HepG2 (cell line): ENCODE data around the gene TLCD1. TPM values are rescaled to one million over a fixed set of nuclear protein-coding genes. Genes with fewer than 3 reads are reported as not detected.

Source experiments
- BORCS8-MEF2B ChIP-seq: sonication (generic); formaldehyde crosslinking; IDR thresholded peaks from 2 replicates; pipeline ENCODE4 v1.8.0; 2022; ENCODE audit warnings: mild to moderate bottlenecking, missing genetic modification reagents
- CEBPB ChIP-seq: IDR thresholded peaks from 2 replicates; pipeline ENCODE4 v1.6.1; 2011; ENCODE audit warnings: low read depth, low read length, improper control_type of control experiment, borderline replicate concordance
- ELF1 ChIP-seq: sonication (generic); formaldehyde crosslinking; IDR thresholded peaks from 2 replicates; pipeline ENCODE4 v1.4.0; 2020; ENCODE audit warnings: missing genetic modification reagents
- EZH2 ChIP-seq: conservative IDR thresholded peaks from 2 replicates; pipeline ENCODE4 v1.6.1; 2012; ENCODE audit warnings: mild to moderate bottlenecking, low read depth, low read length, moderate library complexity
- HCFC1 ChIP-seq: fragments of 150-350 bp; IDR thresholded peaks from 2 replicates; pipeline ENCODE4 v1.6.1; 2014; ENCODE audit warnings: low read depth, low read length
- HIVEP1 ChIP-seq: sonication (generic); formaldehyde crosslinking; IDR thresholded peaks from 2 replicates; pipeline ENCODE4 v1.4.0; 2020; ENCODE audit warnings: mild to moderate bottlenecking, missing genetic modification reagents
- HMGXB4 ChIP-seq, 2 experiments: sonication (generic) in 1 of 2; formaldehyde crosslinking in 1 of 2; IDR thresholded peaks; 2 replicates each; pipeline versions ENCODE4 v1.4.0 to v1.6.1; 2018 to 2020; ENCODE audit warnings: missing genetic modification reagents in 2 of 2, borderline replicate concordance in 1 of 2, low read depth in 1 of 2, mild to moderate bottlenecking in 1 of 2, missing biosample characterization in 1 of 2
- KLF9 ChIP-seq: IDR thresholded peaks from 2 replicates; pipeline ENCODE4 v1.6.1; 2016; ENCODE audit warnings: low read depth
- LCORL ChIP-seq, 2 experiments: fragments of 450-650 bp in 1 of 2; sonication (generic) in 1 of 2; formaldehyde crosslinking in 1 of 2; IDR thresholded peaks; 2 replicates each; pipeline versions ENCODE4 v1.5.0 to v1.6.1; 2017 to 2020; ENCODE audit warnings: antibody characterized with exemption in 1 of 2, missing genetic modification reagents in 1 of 2
- NCOR1 ChIP-seq: fragments of 200-600 bp; sonication (generic); IDR thresholded peaks from 2 replicates; pipeline ENCODE4 v1.7.0; 2017; ENCODE audit warnings: antibody characterized with exemption, low read length, borderline replicate concordance
- ONECUT2 ChIP-seq: sonication (generic); formaldehyde crosslinking; IDR thresholded peaks from 2 replicates; pipeline ENCODE4 v1.4.0; 2020; ENCODE audit warnings: missing genetic modification reagents
- PHF8 ChIP-seq: sonication (generic); formaldehyde crosslinking; IDR thresholded peaks from 2 replicates; pipeline ENCODE4 v1.5.0; 2020; ENCODE audit warnings: missing genetic modification reagents
- TFDP2 ChIP-seq: sonication (generic); formaldehyde crosslinking; IDR thresholded peaks from 2 replicates; pipeline ENCODE4 v1.4.0; 2020; ENCODE audit warnings: missing genetic modification reagents
- TP53 ChIP-seq: sonication (generic); formaldehyde crosslinking; conservative IDR thresholded peaks from 2 replicates; pipeline ENCODE4 v1.4.0; 2020; ENCODE audit warnings: missing genetic modification reagents
- ZNF205 ChIP-seq: IDR thresholded peaks from 2 replicates; pipeline ENCODE4 v1.6.1; 2018; ENCODE audit warnings: missing biosample characterization, missing genetic modification reagents
- ZNF746 ChIP-seq: sonication (generic); formaldehyde crosslinking; IDR thresholded peaks from 2 replicates; pipeline ENCODE4 v1.8.0; 2022; ENCODE audit warnings: mild to moderate bottlenecking, missing genetic modification reagents
- ZNF775 ChIP-seq: sonication (generic); formaldehyde crosslinking; IDR thresholded peaks from 2 replicates; pipeline ENCODE4 v1.4.0; 2020; ENCODE audit warnings: missing genetic modification reagents, mild to moderate bottlenecking, moderate library complexity, borderline replicate concordance
- ZNF777 ChIP-seq: sonication (generic); formaldehyde crosslinking; IDR thresholded peaks from 2 replicates; pipeline ENCODE4 v1.4.0; 2020; ENCODE audit warnings: missing genetic modification reagents
- ZNF782 ChIP-seq: sonication (generic); formaldehyde crosslinking; IDR thresholded peaks from 2 replicates; pipeline ENCODE4 v1.4.0; 2020; ENCODE audit warnings: missing genetic modification reagents, mild to moderate bottlenecking, borderline replicate concordance
- ZNF850 ChIP-seq: sonication (generic); formaldehyde crosslinking; conservative IDR thresholded peaks from 2 replicates; pipeline ENCODE4 v1.9.0; 2021; ENCODE audit warnings: mild to moderate bottlenecking, missing genetic modification reagents
- ZNF891 ChIP-seq: sonication (generic); formaldehyde crosslinking; IDR thresholded peaks from 2 replicates; pipeline ENCODE4 v1.5.0; 2020; ENCODE audit warnings: mild to moderate bottlenecking, missing genetic modification reagents
- polyA plus RNA-seq, 8 experiments: library from polyadenylated mRNA; depleted of rRNA in 3 of 8; stranded (reverse) in 7 of 8; unstranded in 1 of 8; fragments of >200 nt; fragmentation: Illumina TruSeq in 4 of 8; extraction: Trizol in 4 of 8; gene quantifications; 2 replicates each; pipeline versions ENCODE4 v1.2.1 to v1.2.3, GENCODE V29; 2011 to 2016; ENCODE audit warnings: low read depth in 4 of 8, missing spikeins in 1 of 8, mixed read lengths in 1 of 8; ENCODE audit not compliant: insufficient read depth in 1 of 8
- total RNA-seq, 5 experiments: library from RNA; depleted of rRNA; stranded (reverse); fragments of >200 nt; fragmentation: Illumina TruSeq; extraction: Trizol; gene quantifications; 2 replicates each; pipeline ENCODE4 v1.2.3, GENCODE V29; 2016; ENCODE audit warnings: low read depth in 1 of 5
- TF ChIP-seq, protein P1 (sequence below): sonication (generic); formaldehyde crosslinking; IDR thresholded peaks from 2 replicates; pipeline ENCODE4 v1.4.0; 2020; ENCODE audit warnings: mild to moderate bottlenecking, missing genetic modification reagents, borderline replicate concordance
- TF ChIP-seq, protein P2 (sequence below): IDR thresholded peaks from 2 replicates; pipeline ENCODE4 v1.6.1; 2016; ENCODE audit warnings: low read depth, borderline replicate concordance
- TF ChIP-seq, protein P3 (sequence below): sonication (generic); formaldehyde crosslinking; IDR thresholded peaks from 2 replicates; pipeline ENCODE4 v1.5.0; 2020; ENCODE audit warnings: mild to moderate bottlenecking, low read depth, missing genetic modification reagents, borderline replicate concordance

Gene TLCD1
- total and polyA plus RNA-seq, 2 of the 13 experiments (the other 11 are each of a cell fraction or from before 2014, with no cell fraction given) = 14.9 to 19.6 TPM

DNA sequence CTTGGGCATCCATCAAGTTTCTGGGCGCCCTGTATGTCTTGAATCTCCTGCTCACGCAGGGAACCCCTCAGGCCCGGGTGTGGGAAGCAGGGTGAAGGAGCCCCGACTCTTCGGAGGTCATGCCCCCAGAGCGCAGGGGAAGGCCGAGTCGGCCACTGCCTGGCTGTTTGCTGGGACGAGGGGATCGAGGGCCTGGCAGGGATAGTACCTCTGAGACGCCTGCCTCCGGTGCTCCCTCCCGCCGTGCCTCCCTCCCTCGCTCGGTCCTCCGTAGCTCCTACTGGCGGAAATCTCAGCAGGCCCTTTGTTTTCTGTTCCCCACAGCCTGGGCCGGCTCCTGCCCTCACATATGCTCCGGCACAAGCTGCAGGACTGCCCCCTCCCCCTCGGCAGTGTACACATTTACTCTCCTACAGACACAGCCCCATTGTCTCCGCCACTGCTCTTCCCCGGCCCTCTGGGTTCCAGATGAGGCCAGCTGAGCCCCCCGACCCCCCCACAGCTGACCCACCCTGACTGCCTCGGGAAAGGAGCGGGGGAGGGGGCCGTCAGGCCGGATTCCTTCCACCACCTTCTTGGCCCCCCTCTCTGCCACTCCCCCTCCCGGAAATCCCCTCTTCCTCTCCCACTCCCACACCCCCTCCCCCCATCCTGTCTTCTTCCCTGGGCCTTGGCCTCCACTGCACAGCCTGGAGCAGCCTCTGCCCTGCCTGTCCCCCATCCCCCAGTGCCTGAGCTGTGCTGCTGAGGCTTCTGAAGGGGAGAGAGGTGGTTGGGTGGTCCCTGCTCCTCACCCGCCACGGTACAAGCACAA, 19.1 kb upstream of the TLCD1 start (continued):
- TF ChIP-seq, protein P1, sequence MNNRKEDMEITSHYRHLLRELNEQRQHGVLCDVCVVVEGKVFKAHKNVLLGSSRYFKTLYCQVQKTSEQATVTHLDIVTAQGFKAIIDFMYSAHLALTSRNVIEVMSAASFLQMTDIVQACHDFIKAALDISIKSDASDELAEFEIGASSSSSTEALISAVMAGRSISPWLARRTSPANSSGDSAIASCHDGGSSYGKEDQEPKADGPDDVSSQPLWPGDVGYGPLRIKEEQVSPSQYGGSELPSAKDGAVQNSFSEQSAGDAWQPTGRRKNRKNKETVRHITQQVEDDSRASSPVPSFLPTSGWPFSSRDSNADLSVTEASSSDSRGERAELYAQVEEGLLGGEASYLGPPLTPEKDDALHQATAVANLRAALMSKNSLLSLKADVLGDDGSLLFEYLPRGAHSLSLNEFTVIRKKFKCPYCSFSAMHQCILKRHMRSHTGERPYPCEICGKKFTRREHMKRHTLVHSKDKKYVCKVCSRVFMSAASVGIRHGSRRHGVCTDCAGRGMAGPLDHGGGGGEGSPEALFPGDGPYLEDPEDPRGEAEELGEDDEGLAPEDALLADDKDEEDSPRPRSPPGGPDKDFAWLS (CRISPR knock-in tag) = no peak
- TF ChIP-seq ZNF205 (CRISPR knock-in tag) (0 out of 2 replicates have a peak, but pooled peaks have one; percentile 14), ZNF850 (no peak), KLF9 (CRISPR knock-in tag) (no peak), ONECUT2 (CRISPR knock-in tag) (no peak), TP53 (CRISPR knock-in tag) (no peak), PHF8 (no peak), EZH2 (no peak), LCORL (IDR thresholded peaks at IDR 0.05) (no peak), LCORL (CRISPR knock-in tag; IDR thresholded peaks at IDR 0.05) (peak; percentile 52; the same call in 1 of the 2 replicates), TFDP2 (no peak), ZNF746 (CRISPR knock-in tag) (peak; percentile 68), ZNF777 (CRISPR knock-in tag) (peak; percentile 38; the same call in 1 of the 2 replicates), ZNF891 (CRISPR knock-in tag) (0 out of 2 replicates have a peak, but pooled peaks have one; percentile 23), BORCS8-MEF2B (no peak), ZNF775 (CRISPR knock-in tag) (no peak), HMGXB4 (CRISPR knock-in tag; IDR thresholded peaks at IDR 0.05; ENCODE audit: borderline replicate concordance in 1 of 2, low read depth in 1 of 2) (peak; percentile 65 to 70), HCFC1 (no peak), ELF1 (CRISPR knock-in tag) (peak; percentile 31; the same call in 1 of the 2 replicates), HIVEP1 (CRISPR knock-in tag) (no peak; the same call in 1 of the 2 replicates), NCOR1 (no peak), CEBPB (no peak), ZNF782 (0 out of 2 replicates have a peak, but pooled peaks have one; percentile 41)
- TF ChIP-seq, protein P2, sequence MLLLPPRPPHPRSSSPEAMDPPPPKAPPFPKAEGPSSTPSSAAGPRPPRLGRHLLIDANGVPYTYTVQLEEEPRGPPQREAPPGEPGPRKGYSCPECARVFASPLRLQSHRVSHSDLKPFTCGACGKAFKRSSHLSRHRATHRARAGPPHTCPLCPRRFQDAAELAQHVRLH (CRISPR knock-in tag) = peak; percentile 19; the same call in 1 of the 2 replicates
- TF ChIP-seq, protein P3, sequence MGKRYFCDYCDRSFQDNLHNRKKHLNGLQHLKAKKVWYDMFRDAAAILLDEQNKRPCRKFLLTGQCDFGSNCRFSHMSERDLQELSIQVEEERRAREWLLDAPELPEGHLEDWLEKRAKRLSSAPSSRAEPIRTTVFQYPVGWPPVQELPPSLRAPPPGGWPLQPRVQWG (CRISPR knock-in tag) = no peak
